Astrocyte of the cerebellum (primary cell): ENCODE measurements around the gene RBFOX2.
"Not testable (repeated sequence)": the region's sequence is repeated elsewhere in the genome, so short reads cannot be mapped to it uniquely, and the experiment has no call there.

Source experiments
- DNase-seq: peaks from one replicate; pipeline ENCODE4 v3.0.0-alpha.2; 2011; ENCODE audit warnings: low read depth
- H3K4me3 ChIP-seq: 2 replicates; pipeline ENCODE4 v1.5.1; 2011; ENCODE audit warnings: mild to moderate bottlenecking, low read depth, low read length, moderate library complexity
- CTCF ChIP-seq: IDR thresholded peaks from 2 replicates; pipeline ENCODE4 v1.5.1; 2012; ENCODE audit warnings: low read length, low read depth, moderate library complexity, mild to moderate bottlenecking; ENCODE audit errors: missing control alignments
- in situ Hi-C: cut with HindIII; loops from 2 replicates; pipeline ENCODE4 v1.10.0; 2017; ENCODE audit warnings: low sequenced_read_pairs

Gene RBFOX2

GRCh38 chr22:36027935-36028645 is 534 bp downstream of the RBFOX2 start:
- no peak for TF ChIP-seq CTCF
- DNase-seq, result no peak
- peak overlapping the region; percentile 92 for H3K4me3 ChIP-seq
- in situ Hi-C loops, result no loop called here

- H3K4me3 ChIP-seq, result peak overlapping the region; percentile 92
- DNase-seq, result no peak
- in situ Hi-C loops, result no loop called here
- no peak for TF ChIP-seq CTCF
These were observed 1.1 kb downstream of the RBFOX2 start for GRCh38 chr22:36027579-36027934.

- peak overlapping the region; percentile 92 for H3K4me3 ChIP-seq
- in situ Hi-C loops, result no loop called here
- TF ChIP-seq CTCF, result no peak
- DNase-seq, result no peak
These were observed 1.9 kb downstream of the RBFOX2 start for GRCh38 chr22:36026741-36027140.

GRCh38 chr22:36022697-36023096 is 5.9 kb downstream of the RBFOX2 start:
- no peak for TF ChIP-seq CTCF
- no peak overlapping the region for H3K4me3 ChIP-seq
- no peak for DNase-seq
- in situ Hi-C loops, result no loop called here

GRCh38 chr22:36022162-36022561 is 6.5 kb downstream of the RBFOX2 start:
- no peak overlapping the region for H3K4me3 ChIP-seq
- no peak for DNase-seq
- in situ Hi-C loops, result no loop called here
- no peak for TF ChIP-seq CTCF

- TF ChIP-seq CTCF, result no peak
- in situ Hi-C loops, result no loop called here
- DNase-seq, result no peak
- H3K4me3 ChIP-seq, result no peak overlapping the region
These were observed 6.9 kb downstream of the RBFOX2 start for GRCh38 chr22:36021606-36022153.

- DNase-seq, H3K4me3 ChIP-seq, in situ Hi-C loops: not testable (repeated sequence)
These were observed 7.8 kb downstream of the RBFOX2 start for GRCh38 chr22:36020865-36021264.
